ENCODE data around the gene FOXP2. TPM values are rescaled to one million over a fixed set of nuclear protein-coding genes. Genes with fewer than 3 reads are reported as not detected.

The FOXP2 gene
- total and polyA plus RNA-seq, 2 of the 4 experiments (the other 2 are of a cell fraction), result 0.89 to 1.1 TPM

GRCh38 chr7:114688443-114689055 lies 273.9 kb downstream of the FOXP2 start:
- Histone ChIP-seq H3K23ac (ENCODE audit: low read depth, low read length) (no peak overlapping the region), H3K4me3 (ENCODE audit: insufficient read depth, low read depth, low read length) (no peak overlapping the region), H3K56ac (ENCODE audit: extremely low read depth, insufficient read depth, low read length) (no peak overlapping the region), H2BK120ac (ENCODE audit: low read depth, low read length) (no peak overlapping the region), H2AK9ac (replicated peaks; ENCODE audit: low read depth, low read length, poor library complexity) (no peak overlapping the region), H3K27me3 (ENCODE audit: control insufficient read depth, insufficient read depth, low read length) (no peaks in the 10 kb centered on the region), H3K79me1 (ENCODE audit: low read depth in 1 of 2, low read length in 2 of 2) (no peaks in the 10 kb centered on the region), H2BK15ac (ENCODE audit: low read depth, low read length) (no peak overlapping the region), H2AK5ac (ENCODE audit: low read depth, low read length) (no peak overlapping the region), H4K91ac (ENCODE audit: insufficient read depth, low read depth, low read length) (no peak overlapping the region), H2BK5ac (ENCODE audit: low read depth, low read length, poor library complexity, severe bottlenecking) (no peak overlapping the region), H4K5ac (ENCODE audit: low read depth, low read length) (no peak overlapping the region), H3K4me1 (ENCODE audit: control insufficient read depth, insufficient read depth, low read length) (no peaks in the 10 kb centered on the region), H3K9me3 (ENCODE audit: control insufficient read depth, insufficient read depth, low read length) (no peaks in the 10 kb centered on the region), H3K9me1 (ENCODE audit: insufficient read depth, low read length) (no peaks in the 10 kb centered on the region), H2AFZ (replicated peaks; ENCODE audit: low read length, poor library complexity) (no peak overlapping the region), H4K20me1 (ENCODE audit: insufficient read depth, low read length) (no peaks in the 10 kb centered on the region), H2BK20ac (ENCODE audit: low read depth, low read length) (no peak overlapping the region), H3K18ac (ENCODE audit: low read depth, low read length) (no peak overlapping the region), H3K27ac (ENCODE audit: insufficient read depth, low read length) (no peak overlapping the region), H3K36me3 (ENCODE audit: control insufficient read depth, insufficient read depth, low read length) (no peaks in the 10 kb centered on the region), H3K9ac (ENCODE audit: low read depth, low read length) (no peak overlapping the region), H3K14ac (replicated peaks; ENCODE audit: low read depth, low read length) (no peak overlapping the region), H3K4ac (ENCODE audit: low read depth, low read length) (no peak overlapping the region), H3K4me2 (ENCODE audit: low read depth, low read length) (no peak overlapping the region), H4K8ac (ENCODE audit: low read depth in 2 of 2, low read length in 2 of 2) (no peak overlapping the region)
- DNase-seq (no peak), ATAC-seq (ENCODE audit: low read depth) (no peak)
- no CpG with 5 or more reads among the region's 2 CpGs for WGBS, 2 experiments (ENCODE audit: extremely low coverage in 2 of 2, insufficient read length in 1 of 2)
- no TSS peak for BruUV-seq (replicated peaks)
- dilution Hi-C loops (cut with HindIII; ENCODE audit: low sequenced_read_pairs, unreplicated experiment), result no loop called here
- POLR2A ChIA-PET (ENCODE audit: unreplicated experiment), result no interaction called here
- intact Hi-C loops (cut with micrococcal nuclease), result no loop called here
- TF ChIP-seq MAFK (IDR thresholded peaks at IDR 0.05; ENCODE audit: low read depth, low read length) (no peak), CTCF (conservative IDR thresholded peaks at IDR 0.05; ENCODE audit: low read depth, low read length) (no peak), FOS (IDR thresholded peaks at IDR 0.05; ENCODE audit: low read depth, low read length) (no peak), BHLHE40 (IDR thresholded peaks at IDR 0.05; ENCODE audit: low read depth, low read length) (no peak), CHD1 (IDR thresholded peaks at IDR 0.05; ENCODE audit: low read depth, low read length) (no peak), RAD21 (IDR thresholded peaks at IDR 0.05; ENCODE audit: low read length) (no peak)
- CTCF ChIA-PET, result no interaction called here
- in situ Hi-C loops (cut with MboI; ENCODE audit: low sequenced_read_pairs), result no loop called here

All from IMR-90 (cell line).